OCI-LY3 (cell line): ENCODE measurements around the gene UST.

Experiments
- EZH2phosphoT487 ChIP-seq: fragments of 200-600 bp; shearing (Covaris generic); IDR thresholded peaks from 2 replicates; pipeline ENCODE4 v1.6.1; 2018; ENCODE audit warnings: antibody characterized with exemption, mixed run types, low read depth
- TF ChIP-seq, protein P1 (sequence below): fragments of 200-600, 300-600 bp; sonication (generic); IDR thresholded peaks from 2 replicates; pipeline ENCODE4 v1.5.1; 2014; ENCODE audit warnings: antibody characterized with exemption, low read length, low read depth

DNA sequence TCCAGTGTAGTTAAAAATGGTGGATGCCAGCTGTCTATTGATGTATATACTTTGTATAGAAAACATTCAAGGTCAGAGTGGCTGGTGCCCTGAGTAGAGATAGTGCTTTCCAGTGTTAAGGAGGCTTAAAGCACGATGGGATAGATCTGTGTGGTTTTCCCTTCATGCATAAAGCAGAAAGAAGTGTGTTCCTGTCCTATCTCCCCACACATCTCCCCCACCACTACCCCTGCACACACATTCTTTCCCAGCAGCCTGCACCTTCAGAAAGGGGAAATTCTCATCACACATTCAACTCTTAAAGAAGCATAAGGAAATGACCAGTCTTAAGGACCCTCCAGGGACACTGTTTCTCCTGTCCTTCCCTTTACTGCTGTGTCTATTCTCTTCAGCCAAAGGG, 349.0 kb downstream of the UST start:
- TF ChIP-seq, protein P1, sequence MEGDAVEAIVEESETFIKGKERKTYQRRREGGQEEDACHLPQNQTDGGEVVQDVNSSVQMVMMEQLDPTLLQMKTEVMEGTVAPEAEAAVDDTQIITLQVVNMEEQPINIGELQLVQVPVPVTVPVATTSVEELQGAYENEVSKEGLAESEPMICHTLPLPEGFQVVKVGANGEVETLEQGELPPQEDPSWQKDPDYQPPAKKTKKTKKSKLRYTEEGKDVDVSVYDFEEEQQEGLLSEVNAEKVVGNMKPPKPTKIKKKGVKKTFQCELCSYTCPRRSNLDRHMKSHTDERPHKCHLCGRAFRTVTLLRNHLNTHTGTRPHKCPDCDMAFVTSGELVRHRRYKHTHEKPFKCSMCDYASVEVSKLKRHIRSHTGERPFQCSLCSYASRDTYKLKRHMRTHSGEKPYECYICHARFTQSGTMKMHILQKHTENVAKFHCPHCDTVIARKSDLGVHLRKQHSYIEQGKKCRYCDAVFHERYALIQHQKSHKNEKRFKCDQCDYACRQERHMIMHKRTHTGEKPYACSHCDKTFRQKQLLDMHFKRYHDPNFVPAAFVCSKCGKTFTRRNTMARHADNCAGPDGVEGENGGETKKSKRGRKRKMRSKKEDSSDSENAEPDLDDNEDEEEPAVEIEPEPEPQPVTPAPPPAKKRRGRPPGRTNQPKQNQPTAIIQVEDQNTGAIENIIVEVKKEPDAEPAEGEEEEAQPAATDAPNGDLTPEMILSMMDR, result no peak
- TF ChIP-seq EZH2phosphoT487, result no peak
